Endothelial cell of umbilical vein (primary cell): ENCODE measurements around the gene TADA2A.

Experiments
- CTCF ChIP-seq, 2 donors: IDR thresholded peaks; 1 replicate in 1 of 2; 2 replicates in 1 of 2; pipeline ENCODE4 v1.5.1; 2011; ENCODE audit warnings: low read length in 2 of 2, mild to moderate bottlenecking in 2 of 2, moderate library complexity in 2 of 2, control low read depth in 1 of 2, inconsistent platforms in 1 of 2, low read depth in 1 of 2; ENCODE audit not compliant: insufficient read depth in 1 of 2; ENCODE audit errors: extremely low read depth in 1 of 2
- EZH2 ChIP-seq: IDR thresholded peaks from 2 replicates; pipeline ENCODE4 v1.6.1; 2012; ENCODE audit warnings: borderline replicate concordance, low read depth, mild to moderate bottlenecking, moderate library complexity, low read length, inconsistent platforms; ENCODE audit not compliant: severe bottlenecking
- FOS ChIP-seq: IDR thresholded peaks from 2 replicates; pipeline ENCODE4 v1.6.1; 2011; ENCODE audit warnings: mild to moderate bottlenecking, low read length, moderate library complexity, borderline replicate concordance; ENCODE audit not compliant: insufficient read depth
- MYC ChIP-seq: IDR thresholded peaks from one replicate; pipeline ENCODE4 v1.6.1; 2011; ENCODE audit warnings: mild to moderate bottlenecking, low read depth, low read length
- POLR2A ChIP-seq: IDR thresholded peaks from 2 replicates; pipeline ENCODE4 v1.6.1; 2012; ENCODE audit warnings: low read depth, mild to moderate bottlenecking, control low read depth, low read length
- POLR2AphosphoS5 ChIP-seq: IDR thresholded peaks from 2 replicates; pipeline ENCODE4 v1.6.1; 2012; ENCODE audit warnings: low read depth, mild to moderate bottlenecking, control low read depth, low read length, moderate library complexity; ENCODE audit not compliant: insufficient read depth
- TF ChIP-seq, protein P1 (sequence below): IDR thresholded peaks from 2 replicates; pipeline ENCODE4 v1.6.1; 2011; ENCODE audit not compliant: insufficient read depth, insufficient read length

- no peak for TF ChIP-seq CTCF (IDR thresholded peaks at IDR 0.05; ENCODE audit: extremely low read depth in 1 of 2, insufficient read depth in 1 of 2, low read depth in 1 of 2, low read length in 2 of 2)
- no peak for TF ChIP-seq POLR2AphosphoS5
- TF ChIP-seq MYC: no peak
- TF ChIP-seq FOS: no peak
- no peak for TF ChIP-seq EZH2
- TF ChIP-seq, protein P1, sequence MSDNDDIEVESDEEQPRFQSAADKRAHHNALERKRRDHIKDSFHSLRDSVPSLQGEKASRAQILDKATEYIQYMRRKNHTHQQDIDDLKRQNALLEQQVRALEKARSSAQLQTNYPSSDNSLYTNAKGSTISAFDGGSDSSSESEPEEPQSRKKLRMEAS: no peak
- no peak for TF ChIP-seq POLR2A
Measured at GRCh38 chr17:37360632-37361031, 46.1 kb upstream of the TADA2A start.
